OCI-M1 (cell line): ENCODE measurements around the gene ARF6.
"Not testable (repeated sequence)": the region's sequence is repeated elsewhere in the genome, so short reads cannot be mapped to it uniquely, and the experiment has no call there.

Experiments used
- DNase-seq: peaks from one replicate; lab custom pipeline; 2025; lab: John Stamatoyannopoulos, UW

Gene ARF6

DNA sequence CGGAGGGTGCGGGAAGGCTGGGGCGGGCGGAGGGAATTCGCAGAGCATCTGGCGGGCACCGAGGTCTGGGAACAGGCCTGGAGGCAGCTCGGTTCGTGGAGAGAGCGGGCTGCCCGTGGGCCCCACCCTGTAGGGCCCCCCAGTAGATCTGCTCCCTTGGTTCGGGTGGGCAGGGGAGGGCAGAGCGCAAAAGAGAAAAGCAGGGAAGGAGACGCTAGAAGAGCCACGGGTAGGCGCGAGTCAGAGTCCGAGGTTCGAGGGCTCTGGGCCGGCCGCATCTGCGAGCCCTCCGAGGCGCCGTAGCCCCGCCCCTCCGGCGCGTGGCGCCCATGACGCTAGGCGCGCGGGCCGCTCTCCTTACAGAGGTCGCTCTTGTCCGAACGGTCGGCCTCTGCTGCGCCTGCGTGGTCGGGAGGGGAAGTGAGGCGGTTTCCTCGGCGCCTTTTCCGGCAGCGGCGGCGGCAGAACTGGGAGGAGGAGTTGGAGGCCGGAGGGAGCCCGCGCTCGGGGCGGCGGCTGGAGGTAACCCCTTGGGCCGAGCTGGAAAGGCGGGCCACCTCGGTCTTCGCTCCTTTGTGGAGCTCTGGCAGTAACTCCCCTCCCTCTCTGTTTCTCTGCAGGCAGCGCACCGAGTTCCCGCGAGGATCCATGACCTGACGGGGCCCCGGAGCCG lies at the start of gene ARF6:
Gene ARF6 (plus strand): TSS at position 447 of the 673 bp plus-strand sequence. CDS start 655 bp downstream, outside the sequence.
- peak; percentile 96 for DNase-seq

DNA sequence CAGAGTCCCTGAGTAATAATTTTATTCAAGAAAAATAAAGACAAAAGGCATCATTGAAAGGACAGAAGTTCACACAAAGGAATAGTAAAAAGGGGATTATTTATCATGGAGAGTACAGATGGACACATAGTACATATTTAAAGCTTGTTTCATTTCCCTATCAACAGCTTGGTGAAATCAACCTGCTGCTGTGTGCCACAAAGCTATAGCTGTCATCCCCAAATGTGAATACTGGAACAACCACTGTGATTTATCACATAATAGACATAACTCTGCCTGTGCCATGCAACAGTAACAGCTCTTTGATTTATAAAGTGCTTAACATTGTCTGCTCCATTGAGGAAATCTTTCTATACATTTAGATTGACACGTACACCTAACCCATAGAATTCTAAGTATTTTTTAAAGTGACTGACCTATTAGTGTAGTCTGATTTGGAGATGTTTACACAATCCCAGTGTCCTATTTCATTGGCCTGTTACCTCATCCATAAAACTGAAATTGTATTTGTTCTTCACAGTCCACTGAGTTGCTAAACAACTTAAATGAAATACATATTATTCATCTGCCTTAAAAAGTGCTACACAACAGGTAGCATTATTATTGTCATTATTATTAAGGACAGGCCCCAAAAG lies 43.6 kb upstream of the ARF6 start:
- no peak for DNase-seq

DNA sequence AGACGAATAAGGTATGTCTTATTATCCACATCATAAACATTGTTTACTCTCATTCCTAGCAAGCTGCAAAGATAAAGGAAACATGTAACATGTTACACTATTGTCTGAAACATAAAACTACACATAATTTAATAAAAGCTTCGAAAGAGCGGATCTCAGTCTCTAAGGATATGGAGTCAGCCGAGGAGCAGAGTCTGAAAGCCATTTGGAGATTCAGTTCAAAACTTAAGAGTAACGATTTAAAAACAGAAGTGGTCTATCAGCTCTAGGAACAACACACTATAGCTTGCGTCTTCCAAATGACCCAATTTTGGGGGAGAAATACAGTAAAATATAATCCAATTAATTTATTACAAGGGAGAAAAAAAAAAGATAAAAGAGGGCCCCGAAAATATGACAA lies 41.1 kb upstream of the ARF6 start:
- peak; percentile 46 for DNase-seq

DNA sequence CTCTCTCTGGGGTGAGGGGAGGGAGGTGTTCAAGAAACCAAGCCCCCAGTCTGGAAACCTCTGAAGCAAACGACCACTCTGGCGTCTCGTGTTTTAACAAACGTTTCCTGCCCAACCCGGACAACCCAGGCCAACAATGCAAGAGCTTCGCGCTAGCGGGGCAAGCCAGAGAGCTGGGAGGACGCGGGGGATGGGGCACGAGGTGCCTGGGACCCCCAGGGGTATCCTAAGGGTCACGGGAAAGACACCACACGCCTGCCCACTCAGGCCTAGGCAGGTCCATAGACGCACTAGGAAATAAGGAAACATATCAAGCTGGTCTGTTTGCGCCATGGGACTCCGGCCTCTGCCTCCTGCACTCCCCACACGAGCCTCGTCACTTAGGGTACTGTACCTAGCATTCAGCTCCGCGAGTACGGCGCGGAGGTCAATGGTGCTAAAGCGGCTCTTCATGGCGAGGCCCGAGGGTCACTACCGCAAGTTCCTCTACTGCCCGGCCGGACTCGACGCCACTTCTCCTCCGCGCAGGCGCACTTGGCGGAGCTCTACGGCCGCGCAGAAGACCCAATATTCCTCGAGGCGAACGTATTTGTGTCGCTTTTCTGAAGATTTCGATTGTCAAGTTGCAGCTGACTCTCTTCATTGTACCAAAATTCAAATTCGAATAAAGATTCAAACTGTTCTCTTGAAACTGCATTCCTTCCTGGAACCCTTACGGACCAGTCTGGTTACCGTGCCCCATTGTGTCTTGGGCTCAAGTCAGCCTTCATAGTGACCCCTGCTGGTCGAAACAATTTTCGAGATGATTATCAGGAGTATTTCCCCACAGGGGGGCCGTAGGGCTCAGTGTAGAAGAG lies 40.4 kb upstream of the ARF6 start, which contains the start of gene NEMF:
Gene NEMF (minus strand): TSS at position 488 of the 857 bp plus-strand sequence. CDS start 35 bp downstream, at position 453.
- peak; percentile 93 for DNase-seq

DNA sequence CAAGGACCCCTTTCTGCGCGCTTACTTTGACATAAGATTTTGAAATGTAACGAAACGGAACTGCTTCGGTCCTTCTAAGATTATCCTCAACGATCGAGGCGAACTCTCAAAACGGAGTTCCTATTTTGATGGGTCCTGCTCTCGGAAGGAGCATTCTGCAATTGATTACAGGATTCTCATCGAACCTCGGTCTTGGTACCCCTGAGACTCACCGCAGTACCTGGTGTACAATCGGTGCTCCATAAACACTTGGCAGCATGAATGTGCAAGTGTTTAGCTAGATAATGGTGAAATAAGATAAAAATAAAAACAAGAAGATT lies 39.8 kb upstream of the ARF6 start:
- DNase-seq = no peak

DNA sequence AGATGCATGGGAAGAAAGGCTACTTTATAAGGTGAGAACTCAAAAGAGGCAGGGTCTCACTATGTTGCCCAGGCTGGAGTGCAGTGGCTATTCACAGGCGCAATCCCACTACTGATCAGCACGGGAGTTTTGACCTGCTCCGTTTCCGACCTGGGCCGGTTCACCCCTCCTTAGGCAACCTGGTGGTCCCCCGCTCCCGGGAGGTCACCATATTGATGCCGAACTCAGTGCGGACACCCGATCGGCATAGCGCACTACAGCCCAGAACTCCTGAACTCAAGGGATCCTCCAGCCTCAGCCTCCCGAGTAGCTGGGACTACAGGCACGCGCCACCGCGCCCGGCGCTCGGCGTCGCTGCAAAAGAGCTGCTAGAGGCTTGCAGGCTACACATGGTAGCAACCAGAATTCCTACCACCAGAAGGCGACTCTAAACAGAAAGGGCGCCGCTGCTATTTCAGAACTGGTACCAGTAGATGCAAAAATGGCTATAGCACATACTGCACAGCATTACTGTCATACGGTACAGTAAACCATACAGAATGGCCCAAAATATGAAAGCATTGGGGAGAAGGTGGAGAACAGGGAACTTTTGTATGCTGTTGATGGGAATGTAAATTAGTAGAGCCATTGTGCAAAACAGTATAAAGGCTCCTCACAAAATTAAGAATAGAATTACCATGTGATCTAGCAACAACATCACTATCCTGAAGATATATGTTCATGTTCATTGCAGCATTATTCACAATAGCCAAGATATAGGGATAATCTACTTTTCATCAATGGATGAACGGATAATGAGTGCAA lies 39.1 kb upstream of the ARF6 start:
- peak; percentile 79 for DNase-seq

DNA sequence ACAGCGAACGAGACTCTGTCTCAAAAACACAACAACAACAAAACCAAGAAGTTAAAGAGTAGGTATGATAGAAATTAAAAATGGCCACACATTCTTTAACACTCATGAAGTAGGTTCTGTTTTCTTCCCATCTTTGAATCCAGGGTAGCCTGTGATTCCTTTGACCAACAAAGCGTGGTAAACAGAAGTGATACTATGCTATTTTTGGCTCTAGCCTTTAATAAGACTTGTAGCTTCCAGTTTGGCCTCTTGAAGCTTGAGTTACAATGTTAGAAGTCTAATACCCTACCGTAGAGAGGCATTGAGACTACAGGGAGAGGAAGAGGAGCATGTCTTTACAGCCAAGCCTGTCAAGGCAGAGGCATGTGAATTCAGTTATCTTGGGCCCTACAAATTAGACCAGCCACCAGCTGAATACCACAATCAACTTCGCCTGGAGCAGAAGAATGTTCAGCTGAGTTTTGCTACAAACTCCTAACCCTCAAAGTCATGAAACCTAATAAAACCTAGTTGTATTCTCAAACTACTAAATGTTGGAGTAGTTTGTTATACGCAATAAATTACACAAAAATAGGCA lies 35.4 kb upstream of the ARF6 start:
- DNase-seq = no peak

DNA sequence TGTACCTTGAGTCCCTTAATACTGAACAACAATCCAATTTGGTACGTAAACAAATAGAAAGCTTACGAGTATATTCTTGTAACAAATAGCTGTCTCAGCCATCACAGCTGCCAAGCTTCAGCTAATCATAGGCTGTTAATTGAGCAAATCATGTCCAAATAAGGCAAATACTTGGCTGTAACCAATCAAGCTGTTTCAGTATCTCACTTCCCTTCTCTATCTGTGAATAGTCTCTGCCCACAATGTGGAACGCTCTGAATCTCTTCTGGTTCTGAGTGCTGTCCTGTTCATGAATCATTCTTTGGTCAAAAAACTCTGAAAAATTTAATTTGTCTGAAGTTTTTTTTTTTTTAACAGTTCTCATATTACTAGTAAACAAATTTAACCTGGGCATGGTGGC lies 34.5 kb upstream of the ARF6 start:
- DNase-seq = peak; percentile 32

DNA sequence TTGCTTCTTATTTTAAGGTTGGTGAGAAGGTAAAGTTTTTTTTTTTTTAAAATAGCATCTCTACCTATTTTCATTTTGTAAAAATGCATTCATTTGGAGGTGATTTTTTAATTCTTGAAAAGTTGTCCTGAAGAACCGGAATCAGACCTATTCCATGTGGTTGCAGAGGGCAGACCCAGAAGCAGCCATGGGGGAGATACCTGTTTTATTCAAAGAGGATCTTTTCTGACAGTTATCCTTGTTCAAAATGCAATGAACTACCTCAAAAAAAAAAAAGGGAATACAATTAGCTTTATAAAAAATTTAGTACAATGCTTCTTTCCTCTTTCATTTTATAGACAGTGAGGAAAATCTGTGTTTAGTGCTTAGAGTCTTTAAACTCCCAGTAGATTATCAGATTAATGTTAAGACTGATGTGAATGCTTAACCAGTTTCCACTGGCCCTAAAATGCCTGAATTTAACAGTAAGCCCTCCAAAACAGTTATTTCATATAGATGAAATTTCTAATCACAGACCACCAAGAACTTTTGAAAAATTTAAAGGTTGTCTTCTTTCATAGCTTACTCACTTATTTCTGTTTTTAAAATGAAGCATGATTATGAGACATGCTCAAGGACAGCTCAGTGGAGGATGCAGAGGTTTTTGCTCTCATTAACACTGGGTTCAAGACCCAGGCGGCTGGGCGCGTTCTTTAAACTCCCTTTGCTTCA lies 31.7 kb upstream of the ARF6 start:
- no peak for DNase-seq

DNA sequence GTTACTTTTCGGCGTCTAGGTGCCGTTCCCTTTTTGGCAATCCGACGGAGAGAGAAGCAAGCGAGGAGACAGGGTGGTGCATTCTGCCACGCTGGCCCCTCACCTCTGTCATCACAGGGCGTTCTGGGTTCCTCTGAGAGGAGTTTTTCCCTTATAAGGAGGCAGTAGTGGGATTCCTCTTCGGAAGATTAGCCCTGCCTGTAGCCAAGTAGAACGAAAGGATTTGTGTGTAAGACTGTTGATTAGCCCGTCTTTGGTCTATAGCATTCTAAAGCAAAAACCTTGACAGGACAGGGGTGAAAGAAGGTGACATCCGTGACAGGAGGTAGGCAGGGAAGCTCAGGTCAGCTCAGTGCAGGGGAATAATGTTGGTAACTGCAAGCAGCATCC lies 31.2 kb upstream of the ARF6 start:
- peak; percentile 82 for DNase-seq

DNA sequence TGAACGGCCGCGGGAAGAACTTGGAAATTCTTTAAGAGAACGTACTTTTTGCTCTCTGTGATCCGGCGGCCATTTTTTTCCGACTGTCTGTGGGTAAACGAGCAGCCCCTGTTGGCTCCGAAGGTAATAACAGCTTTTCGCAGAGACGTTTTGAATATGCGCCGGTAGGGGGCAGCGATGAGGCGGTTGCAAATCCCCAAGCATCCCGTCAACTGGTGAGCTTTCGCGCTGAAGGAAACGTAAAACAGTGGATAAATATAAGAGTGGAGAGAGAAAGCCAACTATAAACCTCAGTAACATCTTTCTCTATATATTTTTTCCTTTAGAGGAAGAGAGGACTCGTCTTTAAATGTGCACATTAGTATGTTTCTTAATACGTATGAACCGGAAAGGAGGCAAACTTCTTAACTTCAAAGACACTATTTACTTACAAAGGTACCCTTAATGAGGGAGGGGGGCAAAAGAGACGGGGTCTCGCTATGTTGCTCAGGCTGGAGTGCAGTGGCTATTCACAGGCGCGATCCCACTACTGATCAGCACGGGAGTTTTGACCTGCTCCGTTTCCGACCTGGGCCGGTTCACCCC lies 30.7 kb upstream of the ARF6 start:
- peak; percentile 88 for DNase-seq

DNA sequence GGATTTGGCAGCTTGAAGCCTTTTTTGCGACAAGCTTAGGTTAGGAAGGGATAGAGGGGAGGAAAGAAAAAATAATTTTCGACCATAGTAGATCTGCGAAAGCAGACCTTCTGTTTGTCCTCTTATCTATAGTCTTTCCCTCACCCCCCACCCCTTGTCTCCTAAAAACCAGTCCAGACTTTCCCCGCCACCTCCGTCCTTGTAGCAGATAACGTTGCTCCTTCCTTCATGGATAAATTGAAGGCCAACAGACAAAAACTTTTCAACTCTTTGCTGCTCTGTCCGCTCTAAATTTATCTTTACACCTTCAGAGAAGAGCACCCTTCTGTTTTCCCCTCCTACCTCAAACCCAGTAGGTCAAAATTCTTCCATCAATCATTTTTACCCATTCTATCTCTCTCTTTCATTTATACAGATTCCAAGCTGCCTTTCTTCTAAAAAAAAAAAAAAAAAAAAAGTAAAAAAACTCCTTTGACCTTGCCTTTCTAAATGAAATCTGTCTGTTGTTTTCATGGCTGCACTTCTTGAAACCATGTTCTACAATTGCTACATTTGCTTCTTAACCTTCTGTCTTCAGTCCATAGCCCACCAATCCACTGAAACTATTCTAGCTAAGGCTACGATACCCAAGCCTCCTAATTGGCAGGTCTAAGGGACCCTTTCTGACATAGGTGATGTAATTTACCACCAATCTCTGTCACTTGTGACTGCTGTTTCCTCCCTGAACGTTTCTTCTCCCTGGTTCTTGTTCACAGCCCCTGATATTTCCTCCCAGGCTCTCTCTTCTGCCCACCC lies 29.2 kb upstream of the ARF6 start:
- peak; percentile 67 for DNase-seq

DNA sequence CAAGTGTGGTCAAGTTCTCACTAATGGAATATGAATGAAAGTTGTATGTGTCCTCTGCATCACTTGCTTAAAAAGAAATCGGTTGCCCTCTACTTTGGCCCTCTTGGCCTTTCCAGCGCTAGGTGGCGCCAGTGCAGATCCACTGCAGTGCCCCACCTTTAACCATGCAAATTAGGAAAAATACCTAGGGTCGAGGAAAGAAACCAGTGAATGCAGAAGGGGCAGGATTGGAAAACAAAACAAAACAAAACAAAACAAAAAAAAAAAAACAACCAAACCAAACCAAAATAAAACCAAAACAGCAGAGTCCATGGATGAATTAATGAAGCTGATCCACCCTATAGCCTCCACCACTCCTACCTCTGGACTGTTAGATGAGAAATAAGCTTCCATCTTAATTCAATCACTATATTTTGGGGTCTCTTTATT lies 27.4 kb upstream of the ARF6 start:
- DNase-seq = peak; percentile 80

DNA sequence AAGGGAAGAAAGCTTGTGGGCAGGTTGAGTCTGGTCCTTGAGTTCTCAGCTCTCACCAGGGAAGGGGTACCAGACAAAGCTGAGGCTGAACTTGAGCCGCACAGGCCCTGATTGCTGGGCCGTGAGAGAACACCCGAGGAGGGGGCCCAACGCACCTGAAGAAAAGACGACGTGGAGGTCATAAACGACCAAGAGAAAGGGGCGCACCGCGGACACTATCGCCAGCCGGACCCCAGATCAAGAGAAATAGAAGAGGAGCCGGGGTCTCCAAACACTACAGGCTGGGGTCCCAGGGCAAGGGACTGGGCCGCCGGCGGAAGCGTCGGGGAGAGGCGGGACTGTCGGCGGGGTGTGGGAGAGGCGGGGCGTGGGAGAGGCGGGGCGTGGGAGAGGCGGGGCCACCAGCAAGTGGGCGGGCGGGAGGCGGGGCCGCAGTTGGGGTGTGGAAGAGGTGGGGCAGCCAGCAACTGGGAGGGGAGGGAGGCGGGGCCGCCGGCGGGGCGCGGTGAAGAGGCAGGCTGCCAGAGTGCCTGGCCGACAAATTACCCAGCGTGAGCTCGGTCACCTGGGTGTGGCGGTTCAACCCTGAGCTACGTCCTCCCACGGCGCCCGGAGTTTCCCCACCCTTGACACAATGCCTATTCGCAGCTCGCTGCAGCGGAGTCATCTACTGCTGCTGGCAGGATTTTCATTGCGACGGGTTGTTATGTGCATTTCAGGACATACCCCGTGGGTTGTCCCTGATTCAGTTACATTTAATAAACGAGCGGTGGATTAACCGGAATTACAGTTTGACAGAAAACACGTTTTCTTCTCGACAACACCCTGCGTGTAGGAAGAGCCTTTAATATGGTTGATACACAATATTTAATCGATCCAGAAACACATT lies 24.8 kb upstream of the ARF6 start:
- peak; percentile 94 for DNase-seq

DNA sequence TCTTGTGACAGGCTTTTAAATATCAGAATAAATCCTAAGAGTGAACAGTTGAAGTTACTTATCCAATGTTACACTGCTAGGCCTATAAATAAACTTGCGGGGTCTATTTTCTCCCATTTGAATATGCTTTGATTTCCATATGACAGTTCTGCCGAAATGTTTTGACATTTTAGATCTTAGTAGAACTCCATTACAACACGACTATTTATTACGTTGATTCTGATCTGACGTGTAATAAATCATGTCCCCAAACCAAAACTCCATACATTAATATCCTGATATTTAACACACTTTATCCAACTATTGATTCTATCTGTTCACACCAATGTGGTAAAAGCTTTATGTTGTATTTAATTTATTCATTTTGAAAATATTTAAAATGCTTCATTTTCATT lies 24.2 kb upstream of the ARF6 start:
- no peak for DNase-seq

DNA sequence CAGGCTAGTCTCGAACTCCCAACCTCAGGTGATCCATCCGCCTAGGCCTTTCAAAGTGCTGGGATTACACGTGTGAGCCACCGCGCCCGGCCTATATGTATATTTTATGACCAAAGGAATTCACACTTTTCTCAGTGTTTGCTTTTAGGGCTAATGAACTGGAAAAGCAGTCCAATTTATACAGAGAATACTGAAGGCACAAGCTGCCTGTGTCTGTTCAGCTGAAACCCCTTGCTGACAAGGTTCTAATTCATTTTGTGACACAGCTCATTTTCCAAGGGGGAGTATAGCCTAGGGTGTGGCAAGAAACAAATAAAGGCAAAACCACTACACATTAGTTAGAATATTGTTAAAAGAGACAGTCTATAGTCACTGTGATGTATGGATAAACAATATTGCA lies 22.0 kb upstream of the ARF6 start:
- DNase-seq = no peak

DNA sequence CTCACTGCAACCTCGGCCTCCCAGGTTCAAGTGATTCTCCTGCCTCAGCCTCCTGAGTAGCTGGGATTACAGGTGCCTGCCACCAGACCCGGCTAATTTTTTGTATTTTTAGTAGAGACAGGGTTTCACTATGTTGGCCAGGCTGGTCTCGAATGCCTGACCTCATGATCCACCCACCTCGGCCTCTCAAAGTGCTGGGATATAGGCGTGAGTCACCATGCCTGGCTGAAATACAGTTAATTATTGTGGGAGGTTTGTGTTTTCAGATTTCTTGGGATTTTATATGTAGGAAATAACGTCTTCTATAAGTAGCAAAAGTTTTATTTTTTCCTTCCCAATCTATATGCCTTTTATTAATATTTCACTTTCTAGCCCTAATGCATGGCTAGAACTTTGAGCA lies 19.3 kb upstream of the ARF6 start:
- DNase-seq = not testable (repeated sequence)

DNA sequence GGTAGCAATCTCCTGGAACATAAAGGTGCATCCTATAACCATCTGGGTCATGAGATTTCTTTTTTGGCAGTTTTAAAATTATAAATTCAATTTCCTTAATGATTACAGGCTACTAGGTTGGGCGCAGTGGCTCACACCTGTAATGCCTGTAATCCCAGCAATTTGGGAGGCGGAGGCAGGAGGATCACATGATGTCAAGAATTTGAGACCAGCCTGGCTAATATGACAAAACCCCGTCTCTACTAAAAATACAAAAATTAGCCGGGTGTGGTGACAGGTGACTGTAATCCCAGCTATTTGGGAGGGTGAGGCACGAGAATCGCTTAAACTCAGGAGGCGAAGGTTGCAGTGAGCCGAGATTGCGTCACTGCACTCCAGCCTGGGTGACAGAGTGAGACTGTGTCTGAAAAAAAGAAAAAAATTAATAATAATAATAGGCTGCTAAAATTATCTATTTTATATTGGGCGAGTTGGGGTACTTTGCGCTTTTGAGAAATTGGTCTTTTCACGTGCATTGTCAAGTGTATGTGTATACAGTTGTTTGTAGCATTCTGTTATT lies 17.2 kb upstream of the ARF6 start:
- no peak for DNase-seq
